GM19372 (cell line): ENCODE results near the gene ACOT7.

ENCODE experiments used
- ATAC-seq: cut with Tn5 transposase; IDR thresholded peaks from one replicate; pipeline ENCODE4 v1.9.1; 2021; ENCODE audit warnings: mild to moderate bottlenecking, low read depth, moderate library complexity; ENCODE audit not compliant: unreplicated experiment

The ACOT7 gene

DNA sequence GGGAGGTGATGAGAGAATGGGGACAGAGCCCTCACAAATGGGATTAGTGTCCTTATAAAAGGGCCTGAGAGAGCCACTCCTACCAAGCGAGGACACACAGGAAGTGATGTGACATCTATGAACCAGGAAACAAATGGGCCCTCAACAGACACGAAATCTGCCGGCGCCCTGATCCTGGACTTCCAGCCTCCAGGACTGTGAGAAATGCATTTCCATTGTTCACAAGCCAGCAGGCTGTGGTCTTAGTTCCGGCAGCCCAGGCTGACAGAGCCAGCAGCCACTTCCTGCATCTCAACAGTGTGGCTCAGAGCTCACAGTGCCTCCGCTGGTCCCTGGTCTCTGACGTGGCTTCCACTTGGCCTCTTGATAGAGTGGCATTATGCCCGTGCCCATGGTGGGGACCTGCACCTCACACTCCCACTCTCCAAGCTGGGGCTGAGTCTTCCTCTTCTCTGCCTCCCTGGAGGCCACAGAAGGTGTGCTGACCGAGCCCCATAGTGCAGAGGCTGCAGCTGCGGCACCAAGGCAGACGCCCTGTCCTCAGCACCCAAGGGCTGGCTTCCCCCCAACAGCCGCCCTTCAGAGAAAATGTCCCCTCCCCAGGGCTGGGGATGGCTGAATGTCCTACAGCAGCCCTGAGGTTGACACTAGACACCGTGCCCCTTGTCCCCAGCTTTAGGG, 44.9 kb downstream of the ACOT7 start:
- no peak for ATAC-seq

DNA sequence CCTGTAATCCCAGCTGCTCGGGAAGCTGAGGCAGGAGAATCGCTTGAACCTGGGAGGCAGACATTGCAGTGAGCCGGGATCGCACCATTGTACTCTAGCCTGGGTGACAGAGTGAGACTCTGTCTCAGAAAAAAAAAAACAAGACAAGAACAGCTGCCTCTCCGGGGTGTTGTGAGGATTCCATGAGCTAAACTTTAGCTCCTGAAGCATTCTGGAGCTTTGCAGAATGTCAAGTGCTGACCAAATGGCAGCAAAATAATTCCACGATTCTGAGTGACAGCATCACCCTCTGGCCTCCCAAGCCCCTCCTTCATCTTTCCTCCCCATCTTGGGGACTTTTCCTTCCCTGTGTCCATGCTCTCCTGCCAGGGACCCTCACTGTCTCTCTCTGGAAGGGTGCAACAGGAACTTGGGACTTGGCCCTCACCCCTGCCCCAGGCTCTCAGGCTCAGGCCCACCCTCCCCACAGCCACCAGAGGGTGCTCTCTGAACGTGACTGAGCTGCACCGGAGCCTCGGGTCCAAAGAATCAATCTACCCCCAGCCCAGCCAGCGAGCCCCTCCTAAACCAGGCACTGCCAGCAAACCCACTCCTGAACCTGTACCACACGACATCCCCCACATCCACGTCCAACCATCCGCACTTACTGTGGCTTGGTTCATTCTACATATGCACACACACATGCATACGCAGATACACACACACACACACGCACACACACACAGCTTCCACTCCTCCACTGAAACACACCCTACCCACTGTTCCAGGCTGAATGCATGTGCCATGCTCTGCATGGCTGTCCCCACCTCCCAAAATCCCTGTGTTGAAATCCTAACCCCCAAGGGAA, 45.7 kb downstream of the ACOT7 start:
- no peak for ATAC-seq

DNA sequence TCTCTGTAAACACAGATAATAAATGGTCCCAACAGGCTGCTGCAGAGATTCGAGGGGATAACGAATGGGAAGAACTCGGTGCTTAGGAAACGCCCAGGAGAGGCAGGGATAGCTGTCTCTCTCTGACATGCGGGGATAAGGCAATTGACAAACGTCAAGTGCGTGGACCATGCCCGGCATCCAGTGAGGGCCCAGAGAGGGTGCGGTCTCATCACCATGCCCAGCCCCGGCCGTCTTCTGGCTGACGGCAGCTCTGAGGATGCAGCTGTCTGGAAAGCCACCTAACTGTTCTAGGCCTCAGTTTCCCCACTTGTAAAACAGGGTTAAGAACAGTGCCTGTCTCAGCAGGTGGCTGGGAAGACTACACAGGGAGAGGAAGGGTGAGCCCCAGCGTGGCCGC, 48.1 kb downstream of the ACOT7 start:
- no peak for ATAC-seq

DNA sequence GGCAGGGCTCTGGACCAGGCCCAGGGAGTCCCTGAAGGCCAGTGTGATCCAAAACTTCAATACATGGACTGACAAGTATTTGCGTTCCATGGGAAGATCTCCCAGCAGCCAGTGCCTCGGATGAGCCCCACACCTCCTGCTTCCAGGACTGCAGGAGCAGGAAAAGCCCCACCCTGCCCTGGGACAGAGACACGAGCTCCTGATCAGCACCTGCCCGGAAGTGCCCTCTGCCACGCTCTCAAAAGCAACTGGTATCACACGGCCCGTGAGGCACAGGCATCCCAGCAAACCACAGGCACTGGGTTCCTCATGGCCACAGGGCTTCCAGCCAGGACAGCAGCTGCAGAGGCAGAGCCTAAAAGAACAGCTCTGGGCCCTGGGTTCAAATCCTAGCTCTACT, 48.6 kb downstream of the ACOT7 start:
- ATAC-seq = no peak

DNA sequence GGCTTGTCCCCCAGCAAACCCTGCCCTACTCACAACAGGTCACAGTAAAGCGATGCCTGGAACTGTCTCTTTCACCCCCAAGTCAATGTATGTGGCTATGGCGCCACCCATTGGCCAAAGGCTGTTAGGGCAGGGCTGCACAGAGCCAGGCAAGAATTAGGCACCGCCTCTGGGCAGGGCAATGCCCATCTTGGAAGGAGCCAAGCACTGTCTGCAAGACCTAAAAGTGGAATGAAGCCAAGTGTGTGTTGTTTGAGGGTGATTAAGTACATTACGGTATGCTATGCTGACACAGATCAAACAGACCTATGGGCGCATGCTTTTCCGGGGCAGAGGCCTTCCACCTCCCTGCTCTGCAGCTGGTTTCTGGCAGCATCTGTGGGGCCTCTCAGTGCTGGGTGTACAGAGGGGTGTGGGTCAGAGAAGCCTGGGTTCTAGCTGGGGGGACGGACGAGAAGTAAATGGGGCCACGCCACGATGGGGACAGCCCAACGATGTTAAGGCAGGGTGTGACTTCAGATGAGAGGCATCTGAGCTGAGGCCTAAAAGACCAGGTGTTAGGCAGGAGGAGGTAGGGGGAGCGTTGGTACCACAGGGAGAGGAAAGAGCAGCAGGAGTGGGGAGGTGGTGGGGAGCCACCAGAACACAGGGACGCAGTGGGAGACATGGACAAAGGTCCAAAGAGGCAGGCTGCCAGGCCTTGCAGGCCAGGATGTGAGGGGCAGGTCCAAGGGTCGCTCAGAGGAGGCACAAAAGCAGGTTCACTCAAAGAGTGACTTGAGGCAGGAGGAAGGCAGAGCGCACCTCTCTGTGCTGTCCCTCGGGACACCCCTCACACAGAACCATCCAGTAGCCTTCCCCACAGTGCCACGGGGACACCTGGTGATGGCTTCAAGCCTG, 49.8 kb downstream of the ACOT7 start:
- ATAC-seq = no peak

DNA sequence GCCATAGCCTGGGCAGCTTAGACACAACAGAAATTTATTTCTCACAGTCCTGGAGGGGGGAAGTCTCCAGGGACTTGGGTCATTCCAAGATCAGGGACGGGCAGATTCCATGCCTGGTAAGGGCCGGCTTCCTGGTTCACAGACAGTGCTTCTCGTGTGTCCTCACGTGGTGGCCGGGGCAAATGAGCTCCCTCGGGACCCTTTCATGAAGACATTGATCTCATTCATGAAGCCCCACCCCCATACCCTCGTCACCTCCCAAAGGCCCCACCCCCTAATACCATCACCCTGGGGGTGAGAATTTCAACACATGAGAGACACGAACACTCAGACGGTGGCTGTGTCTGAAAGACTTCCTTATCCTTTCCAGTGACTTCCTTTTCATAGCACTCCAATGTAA, 51.5 kb downstream of the ACOT7 start:
- ATAC-seq = no peak

DNA sequence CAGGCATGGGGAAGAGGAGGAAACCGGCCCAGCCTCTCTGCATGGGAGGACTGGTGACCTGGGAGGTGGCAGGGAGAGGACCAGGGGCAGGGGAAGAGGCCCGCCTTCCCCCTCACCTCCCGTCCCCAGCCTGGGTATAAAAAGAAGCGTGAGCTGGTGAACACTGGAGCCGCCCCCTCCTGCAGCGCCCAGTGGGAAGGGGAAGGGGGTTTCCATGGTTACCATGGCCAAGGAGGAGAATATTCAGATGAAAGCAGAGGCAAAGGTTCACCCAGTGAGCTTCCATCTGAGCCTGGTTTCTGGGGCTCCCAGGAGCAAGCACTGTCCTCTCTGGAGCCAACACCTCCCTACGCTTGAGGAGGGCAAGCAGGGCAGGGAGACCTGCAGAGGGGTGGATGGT, 54.9 kb downstream of the ACOT7 start:
- ATAC-seq = no peak

DNA sequence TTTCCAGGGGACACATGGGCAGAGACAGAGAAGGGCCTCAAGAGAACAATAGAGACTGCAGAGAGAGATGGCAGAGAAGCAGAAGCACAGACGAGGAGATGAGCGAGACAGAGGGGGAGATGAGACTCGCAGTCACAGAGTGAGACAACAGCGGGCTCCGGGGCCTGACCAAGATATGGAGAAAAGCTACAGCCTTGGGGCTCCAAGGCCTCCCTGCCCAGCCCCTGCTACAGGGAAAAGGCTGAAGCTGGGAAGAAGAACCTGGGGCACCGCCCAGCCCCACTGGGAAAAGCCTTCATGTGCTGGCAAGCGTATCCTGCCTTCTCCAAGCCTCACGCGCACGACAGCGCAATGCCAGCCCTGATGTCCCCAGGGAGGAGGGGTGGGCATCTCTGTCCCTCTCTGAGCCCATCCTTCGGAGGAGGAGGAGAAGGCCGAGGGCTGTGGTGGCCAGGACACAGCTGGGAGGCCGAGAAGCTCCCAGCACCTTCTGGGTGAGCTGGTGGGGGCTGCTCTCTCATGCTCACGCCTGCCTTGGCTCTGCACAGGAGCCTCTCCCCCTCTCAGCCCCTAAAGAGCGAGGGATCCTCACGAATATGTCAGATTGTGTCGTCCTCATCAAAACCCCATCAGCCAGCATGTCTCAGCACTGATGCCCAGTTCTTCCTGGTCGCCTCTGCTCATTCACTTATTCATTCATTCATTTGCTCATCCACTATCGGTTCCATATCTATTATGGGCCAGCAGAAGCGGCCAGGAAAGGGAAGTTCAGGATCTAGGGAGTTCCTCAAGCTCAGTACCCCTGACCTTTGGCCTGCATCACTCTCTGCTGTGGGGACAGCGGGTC, 56.6 kb downstream of the ACOT7 start:
- no peak for ATAC-seq

DNA sequence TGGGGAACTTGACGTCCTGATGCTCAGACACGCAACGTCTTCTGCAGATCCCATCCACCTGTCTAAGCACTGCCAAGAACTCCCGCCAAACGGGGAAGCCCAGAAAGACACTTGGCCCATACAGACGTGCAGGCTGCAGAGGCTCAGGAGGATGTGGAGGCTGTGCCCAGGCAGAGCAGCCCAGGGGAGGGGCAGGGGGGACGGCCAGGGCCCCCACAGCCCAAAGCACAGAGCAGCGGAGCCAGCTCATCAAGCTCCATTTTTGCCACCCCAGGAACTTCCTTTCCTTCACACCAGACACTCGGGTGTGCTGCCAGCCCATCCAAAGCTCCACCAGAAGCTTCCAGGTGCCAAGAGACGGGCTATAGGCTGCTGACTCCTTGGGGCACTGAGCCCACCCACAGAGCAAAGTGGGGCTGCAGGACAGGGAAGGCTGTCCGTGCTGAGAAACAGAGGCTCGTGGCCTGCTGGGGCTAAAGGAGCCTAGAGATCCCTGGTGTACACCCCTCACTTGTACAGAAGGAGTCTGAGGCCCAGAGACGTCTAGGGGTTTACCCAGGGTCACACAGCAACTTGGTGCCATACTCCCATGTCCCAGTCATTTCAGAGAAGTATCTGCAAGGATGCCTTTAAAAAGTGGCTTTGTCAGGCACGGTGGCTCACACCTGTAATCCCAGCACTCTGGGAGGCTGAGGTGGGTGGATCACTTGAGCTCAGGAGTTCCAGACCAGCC, 59.1 kb downstream of the ACOT7 start:
- no peak for ATAC-seq

DNA sequence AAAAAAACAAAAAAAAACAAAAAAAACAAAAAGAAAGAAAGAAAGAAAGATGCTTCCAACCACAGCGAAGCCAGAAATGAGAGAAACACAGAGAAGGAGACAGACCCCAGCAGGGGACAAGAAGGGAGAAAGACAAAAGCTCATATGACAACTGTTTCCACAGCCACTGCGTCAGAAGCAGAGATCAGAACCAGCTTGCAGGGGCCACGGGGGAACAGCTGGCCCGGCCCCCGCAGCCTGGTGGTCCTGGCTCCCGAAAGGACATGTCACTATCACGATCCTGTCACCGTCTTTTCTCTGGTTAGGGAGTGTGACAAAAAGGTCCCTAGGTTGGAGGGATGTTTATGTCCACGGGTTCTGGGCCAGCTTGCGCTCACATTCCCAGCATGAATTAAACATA, 60.7 kb downstream of the ACOT7 start:
- ATAC-seq = no peak

DNA sequence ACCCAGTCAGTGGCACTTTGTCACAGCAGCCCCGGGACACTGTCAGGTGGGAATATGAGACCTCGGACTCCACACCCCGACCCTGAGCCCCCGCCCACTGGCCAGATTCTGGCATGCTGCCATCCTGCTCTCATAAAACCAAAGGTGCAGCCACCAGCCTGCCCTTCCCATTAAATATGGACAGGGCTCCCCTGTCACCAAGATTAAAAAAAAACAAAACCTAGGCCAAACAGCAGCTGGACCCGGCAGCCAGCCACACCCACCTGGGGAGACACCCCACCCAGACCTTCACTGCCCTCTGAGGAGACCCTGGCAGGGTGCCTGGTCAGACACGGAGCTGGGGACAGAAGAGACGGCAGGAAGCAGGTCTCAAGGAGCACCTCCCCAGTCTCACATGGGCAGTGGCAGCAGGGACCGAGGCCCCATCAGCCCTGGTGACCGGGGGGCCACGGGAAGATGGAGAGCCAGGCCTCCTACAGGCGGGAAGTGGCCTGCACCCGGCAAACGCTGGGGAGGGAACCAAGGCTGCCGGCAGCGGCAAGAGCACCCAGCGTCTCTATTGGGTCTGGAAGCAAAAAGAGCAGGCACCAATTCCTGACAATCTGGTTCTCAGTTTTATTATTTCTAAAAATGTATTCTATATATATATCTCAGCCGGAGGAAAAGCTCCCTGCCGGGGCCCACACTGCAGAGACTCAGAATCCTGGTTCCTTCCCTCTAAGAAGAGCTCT, 61.9 kb downstream of the ACOT7 start:
- ATAC-seq = no peak

DNA sequence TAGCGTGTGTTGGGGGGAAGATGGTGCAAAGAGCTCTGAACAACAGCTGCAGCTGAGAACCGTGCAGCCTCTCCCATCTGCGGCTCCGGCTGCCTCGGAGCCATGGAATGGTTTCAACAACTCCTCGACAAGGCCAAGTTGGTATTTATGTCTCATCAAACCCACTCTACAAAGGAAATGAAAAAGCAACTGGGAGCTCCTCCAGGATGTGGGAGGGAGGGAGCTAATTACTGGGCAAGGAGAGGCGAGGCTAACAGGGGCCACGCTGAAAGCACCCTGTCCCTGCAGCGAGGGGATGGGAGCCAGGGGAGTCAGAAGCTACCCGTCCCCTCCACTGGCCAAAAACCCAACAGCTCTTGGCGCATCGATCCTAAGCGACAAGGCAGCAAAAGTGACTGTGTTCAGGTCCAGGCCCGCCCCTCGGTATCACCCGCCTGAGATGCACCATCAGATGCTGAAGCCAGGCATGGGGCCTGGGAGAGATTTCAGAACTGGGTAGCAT, 63.1 kb downstream of the ACOT7 start:
- no peak for ATAC-seq

DNA sequence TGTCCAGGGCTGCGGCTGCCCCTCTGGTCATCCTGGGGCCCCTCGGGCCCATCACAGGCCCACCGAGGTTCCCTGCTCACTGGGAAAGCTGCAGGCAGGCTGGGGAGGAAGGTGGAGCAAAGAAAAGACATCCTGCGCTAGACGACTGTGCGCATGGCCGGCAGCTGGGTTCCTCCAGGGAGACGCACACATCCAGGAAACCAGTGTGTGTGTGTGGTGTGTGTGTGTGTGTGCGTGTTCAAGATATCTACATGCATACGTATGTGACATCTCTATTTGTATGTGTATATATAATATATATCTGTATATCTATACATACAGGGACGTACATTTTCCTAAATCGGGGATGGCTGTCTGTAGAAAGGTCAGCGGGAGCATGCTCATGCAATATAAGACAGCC, 63.7 kb downstream of the ACOT7 start:
- ATAC-seq = no peak

DNA sequence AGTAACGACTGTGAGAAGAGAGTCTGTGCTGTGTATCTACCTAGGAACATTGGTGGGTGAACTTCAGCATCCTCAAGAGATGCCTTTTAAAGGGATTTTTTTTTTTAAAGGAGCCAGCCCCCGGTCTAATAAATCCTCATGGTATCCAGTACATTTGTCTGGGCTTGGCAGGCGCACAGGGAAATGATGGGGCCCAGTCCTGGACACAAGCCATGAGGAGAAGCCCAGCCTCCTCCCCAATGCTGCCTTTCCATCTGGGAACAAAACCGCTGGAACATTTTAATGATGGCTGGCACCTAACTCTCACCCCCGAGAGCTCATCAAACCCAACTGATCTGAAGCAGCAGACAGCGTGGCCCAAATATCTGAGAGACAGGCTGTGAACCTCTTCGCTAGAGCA, 64.2 kb downstream of the ACOT7 start:
- ATAC-seq = no peak

DNA sequence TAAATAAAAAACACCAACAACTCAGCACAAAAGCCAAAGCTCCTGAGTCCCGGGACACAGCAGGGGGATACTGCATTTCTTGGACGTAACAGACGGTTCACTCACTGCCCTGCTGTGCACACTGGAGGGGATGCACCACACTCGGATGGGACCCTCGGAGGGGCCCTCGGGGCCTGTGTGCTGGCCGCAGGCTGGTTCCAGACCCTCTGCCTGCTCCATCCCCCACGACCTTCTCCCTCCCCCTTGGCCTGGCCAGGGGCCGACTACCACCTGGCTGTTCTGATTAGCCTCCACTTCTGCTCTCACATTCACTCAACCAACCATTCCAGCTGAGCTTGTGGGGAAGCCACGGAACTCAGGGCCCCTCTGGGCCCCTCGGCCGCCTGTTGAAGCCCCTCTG, 64.9 kb downstream of the ACOT7 start:
- ATAC-seq = no peak

DNA sequence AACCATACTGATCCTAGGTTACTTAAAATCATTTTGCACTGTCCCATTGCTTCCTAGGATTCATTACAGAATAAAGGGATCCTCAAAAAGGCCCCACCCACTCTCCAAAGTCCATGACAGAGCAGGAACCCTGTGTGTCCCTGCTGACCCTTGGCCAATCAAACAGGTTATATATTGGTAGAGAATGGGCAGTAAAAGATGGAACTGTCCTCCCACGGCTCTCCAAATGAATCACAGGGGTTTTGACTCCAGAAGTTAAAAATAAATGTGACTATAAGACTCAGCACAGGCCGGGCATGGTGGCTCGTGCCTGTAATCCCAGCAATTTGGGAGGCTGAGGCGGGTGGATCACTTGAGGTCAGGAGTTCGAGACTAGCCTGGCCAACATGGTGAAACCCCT, 65.5 kb downstream of the ACOT7 start:
- no peak for ATAC-seq

DNA sequence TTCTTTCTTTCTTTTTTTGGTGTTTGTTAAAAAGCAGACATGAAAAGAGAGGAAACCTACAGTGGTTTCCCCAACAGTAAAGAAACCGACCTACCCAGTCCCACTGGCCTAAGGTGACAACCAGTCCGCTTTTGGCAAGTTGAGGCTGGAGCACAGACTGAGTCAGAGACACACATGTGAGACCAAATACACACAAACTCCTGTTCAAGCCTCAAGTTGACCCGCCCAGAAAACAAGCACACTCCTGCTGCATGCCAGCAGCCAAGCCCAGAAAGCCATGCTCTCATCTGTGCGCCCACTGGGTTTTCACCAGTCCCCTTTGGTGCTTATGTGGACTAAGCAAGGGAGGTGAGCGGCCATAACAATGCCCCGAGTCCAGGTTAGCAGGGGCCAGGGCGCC, 68.1 kb downstream of the ACOT7 start:
- no peak for ATAC-seq

DNA sequence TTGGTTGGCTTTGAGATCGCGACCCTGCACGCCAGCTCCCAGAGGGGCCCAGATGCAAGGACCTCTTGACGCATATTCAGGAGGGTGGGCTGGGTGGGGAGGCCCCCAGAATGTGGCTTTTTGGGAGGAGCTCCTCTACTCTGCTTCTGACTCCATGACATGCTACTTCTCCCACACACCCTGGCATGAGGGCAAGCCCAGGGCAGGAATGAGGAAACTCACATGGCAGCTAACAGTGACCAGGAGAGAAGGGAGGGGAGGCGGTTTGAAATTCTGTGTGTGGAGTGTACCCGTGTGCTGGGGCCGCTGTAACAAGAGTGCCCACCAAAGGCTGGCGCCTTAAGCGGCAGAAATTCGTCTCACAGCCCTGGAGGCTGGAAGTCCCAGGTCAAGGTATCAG, 71.4 kb downstream of the ACOT7 start:
- ATAC-seq = no peak

DNA sequence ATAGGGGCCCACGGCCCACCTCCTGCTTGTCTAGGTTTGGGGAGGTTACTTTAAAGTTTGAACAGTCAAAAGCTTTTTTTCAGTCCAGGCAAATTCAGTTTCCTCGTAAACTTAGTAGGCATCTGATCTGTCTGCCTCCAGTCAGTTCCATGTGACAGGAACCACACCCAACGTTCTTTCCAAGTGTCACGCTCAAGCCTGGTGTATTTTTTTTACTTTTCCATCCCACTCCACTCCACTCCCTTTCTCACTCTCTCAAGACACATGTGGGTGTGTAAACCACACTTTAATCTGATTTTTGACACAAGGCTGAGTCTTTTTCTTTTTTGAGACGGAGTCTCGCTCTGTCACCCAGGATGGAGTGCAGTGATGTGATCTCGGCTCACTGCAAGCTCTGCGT, 72.4 kb downstream of the ACOT7 start:
- ATAC-seq = no peak
